ENCODE results near the gene IQSEC1.

DNA sequence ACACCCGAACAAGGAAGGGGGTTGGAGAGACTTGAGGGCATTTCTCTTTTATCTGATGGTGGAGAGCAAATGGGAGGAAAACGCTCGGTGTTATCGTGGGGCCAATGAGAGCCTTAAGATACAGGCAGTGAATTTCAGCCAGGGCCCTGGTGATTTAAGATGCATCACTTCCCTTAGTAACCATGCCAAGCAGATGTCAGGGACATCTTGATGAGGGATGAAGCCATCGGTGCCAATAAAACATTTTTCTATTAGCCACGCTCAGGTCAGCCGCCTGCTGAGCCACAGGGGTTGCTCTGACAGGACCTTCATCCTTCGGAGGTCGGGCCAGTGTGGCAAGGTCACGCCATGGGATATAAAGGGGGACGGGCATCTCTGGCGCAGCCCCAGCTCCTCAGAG, 10.6 kb downstream of the IQSEC1 start:
- TF ChIP-seq, protein P1, sequence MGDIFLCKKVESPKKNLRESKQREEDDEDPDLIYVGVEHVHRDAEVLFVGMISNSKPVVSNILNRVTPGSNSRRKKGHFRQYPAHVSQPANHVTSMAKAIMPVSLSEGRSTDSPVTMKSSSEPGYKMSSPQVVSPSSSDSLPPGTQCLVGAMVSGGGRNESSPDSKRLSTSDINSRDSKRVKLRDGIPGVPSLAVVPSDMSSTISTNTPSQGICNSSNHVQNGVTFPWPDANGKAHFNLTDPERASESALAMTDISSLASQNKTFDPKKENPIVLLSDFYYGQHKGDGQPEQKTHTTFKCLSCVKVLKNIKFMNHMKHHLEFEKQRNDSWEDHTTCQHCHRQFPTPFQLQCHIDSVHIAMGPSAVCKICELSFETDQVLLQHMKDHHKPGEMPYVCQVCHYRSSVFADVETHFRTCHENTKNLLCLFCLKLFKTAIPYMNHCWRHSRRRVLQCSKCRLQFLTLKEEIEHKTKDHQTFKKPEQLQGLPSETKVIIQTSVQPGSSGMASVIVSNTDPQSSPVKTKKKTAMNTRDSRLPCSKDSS (IDR thresholded peaks at IDR 0.05; ENCODE audit: low read depth, partially characterized antibody) = no peak
- TF ChIP-seq SP1 (CRISPR knock-in tag; IDR thresholded peaks at IDR 0.05) = no peak
- no peak for TF ChIP-seq POLR2AphosphoS5 (IDR thresholded peaks at IDR 0.05; ENCODE audit: control insufficient read depth, insufficient read depth, low read depth, low read length)
- TF ChIP-seq, protein P2, sequence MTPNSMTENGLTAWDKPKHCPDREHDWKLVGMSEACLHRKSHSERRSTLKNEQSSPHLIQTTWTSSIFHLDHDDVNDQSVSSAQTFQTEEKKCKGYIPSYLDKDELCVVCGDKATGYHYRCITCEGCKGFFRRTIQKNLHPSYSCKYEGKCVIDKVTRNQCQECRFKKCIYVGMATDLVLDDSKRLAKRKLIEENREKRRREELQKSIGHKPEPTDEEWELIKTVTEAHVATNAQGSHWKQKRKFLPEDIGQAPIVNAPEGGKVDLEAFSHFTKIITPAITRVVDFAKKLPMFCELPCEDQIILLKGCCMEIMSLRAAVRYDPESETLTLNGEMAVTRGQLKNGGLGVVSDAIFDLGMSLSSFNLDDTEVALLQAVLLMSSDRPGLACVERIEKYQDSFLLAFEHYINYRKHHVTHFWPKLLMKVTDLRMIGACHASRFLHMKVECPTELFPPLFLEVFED (CRISPR knock-in tag; conservative IDR thresholded peaks at IDR 0.05) = no peak
- TF ChIP-seq CREB1 (IDR thresholded peaks at IDR 0.05) = no peak
- TF ChIP-seq CREB1 (CRISPR knock-in tag; IDR thresholded peaks at IDR 0.05) = no peak
- TF ChIP-seq SREBF2 (CRISPR knock-in tag; IDR thresholded peaks at IDR 0.05) = no peak
- no peak for TF ChIP-seq JUNB (CRISPR knock-in tag; conservative IDR thresholded peaks at IDR 0.05)
- no peak for TF ChIP-seq ZNF274 (IDR thresholded peaks at IDR 0.05; ENCODE audit: borderline replicate concordance, low read depth, low read length)
- no peak for TF ChIP-seq ESRRA (IDR thresholded peaks at IDR 0.05; ENCODE audit: borderline replicate concordance, low read depth)
- TF ChIP-seq, protein P3, sequence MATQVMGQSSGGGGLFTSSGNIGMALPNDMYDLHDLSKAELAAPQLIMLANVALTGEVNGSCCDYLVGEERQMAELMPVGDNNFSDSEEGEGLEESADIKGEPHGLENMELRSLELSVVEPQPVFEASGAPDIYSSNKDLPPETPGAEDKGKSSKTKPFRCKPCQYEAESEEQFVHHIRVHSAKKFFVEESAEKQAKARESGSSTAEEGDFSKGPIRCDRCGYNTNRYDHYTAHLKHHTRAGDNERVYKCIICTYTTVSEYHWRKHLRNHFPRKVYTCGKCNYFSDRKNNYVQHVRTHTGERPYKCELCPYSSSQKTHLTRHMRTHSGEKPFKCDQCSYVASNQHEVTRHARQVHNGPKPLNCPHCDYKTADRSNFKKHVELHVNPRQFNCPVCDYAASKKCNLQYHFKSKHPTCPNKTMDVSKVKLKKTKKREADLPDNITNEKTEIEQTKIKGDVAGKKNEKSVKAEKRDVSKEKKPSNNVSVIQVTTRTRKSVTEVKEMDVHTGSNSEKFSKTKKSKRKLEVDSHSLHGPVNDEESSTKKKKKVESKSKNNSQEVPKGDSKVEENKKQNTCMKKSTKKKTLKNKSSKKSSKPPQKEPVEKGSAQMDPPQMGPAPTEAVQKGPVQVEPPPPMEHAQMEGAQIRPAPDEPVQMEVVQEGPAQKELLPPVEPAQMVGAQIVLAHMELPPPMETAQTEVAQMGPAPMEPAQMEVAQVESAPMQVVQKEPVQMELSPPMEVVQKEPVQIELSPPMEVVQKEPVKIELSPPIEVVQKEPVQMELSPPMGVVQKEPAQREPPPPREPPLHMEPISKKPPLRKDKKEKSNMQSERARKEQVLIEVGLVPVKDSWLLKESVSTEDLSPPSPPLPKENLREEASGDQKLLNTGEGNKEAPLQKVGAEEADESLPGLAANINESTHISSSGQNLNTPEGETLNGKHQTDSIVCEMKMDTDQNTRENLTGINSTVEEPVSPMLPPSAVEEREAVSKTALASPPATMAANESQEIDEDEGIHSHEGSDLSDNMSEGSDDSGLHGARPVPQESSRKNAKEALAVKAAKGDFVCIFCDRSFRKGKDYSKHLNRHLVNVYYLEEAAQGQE (IDR thresholded peaks at IDR 0.05; ENCODE audit: borderline replicate concordance) = no peak
- TF ChIP-seq, protein P3 (CRISPR knock-in tag; IDR thresholded peaks at IDR 0.05; ENCODE audit: low read depth) = no peak
- no peak for TF ChIP-seq ATF4 (CRISPR knock-in tag; IDR thresholded peaks at IDR 0.05)
- TF ChIP-seq SMAD4 (CRISPR knock-in tag; conservative IDR thresholded peaks at IDR 0.05) = no peak
- TF ChIP-seq ZNF449 (CRISPR knock-in tag; IDR thresholded peaks at IDR 0.05) = no peak
